GM12878 (cell line): ENCODE data around the gene FBN3. TPM values are rescaled to one million over a fixed set of nuclear protein-coding genes. Genes with fewer than 3 reads are reported as not detected.
A peak's percentile ranks its signal among the peaks of the same experiment; 100 is the strongest.

Source experiments
- ATAC-seq: fragments of 200-7000 bp; cut with Tn5 transposase; 3 replicates; pipeline ENCODE4 v1.9.1; 2020; ENCODE audit warnings: mild to moderate bottlenecking, moderate library complexity
- BruUV-seq: library from RNA; stranded (reverse); fragments of 400-500 nt; replicated peaks from 2 replicates; lab custom pipeline; 2021; lab: Mats Ljungman, UMichigan
- CTCF ChIA-PET: fragments of 300-600 bp; sonication (Branson Sonifier 250); formaldehyde crosslinking; extraction: SDS; loops from one replicate; lab custom pipeline; 2021; ENCODE audit warnings: inconsistent platforms; lab: Yijun Ruan, JAX
- POLR2A ChIA-PET: fragments of 350-600 bp; formaldehyde crosslinking; extraction: SDS; loops from one replicate; lab custom pipeline; 2021; ENCODE audit warnings: inconsistent platforms; lab: Charles Lee
- RAD21 ChIA-PET: fragments of 300-600 bp; sonication (Branson Sonifier 250); formaldehyde crosslinking; loops from one replicate; lab custom pipeline; 2023; ENCODE audit warnings: antibody characterized with exemption; ENCODE audit not compliant: unreplicated experiment; lab: Charles Lee
- SMC1A ChIA-PET: fragments of 300-600 bp; sonication (Branson Sonifier 250); formaldehyde crosslinking; loops from one replicate; lab custom pipeline; 2023; ENCODE audit not compliant: unreplicated experiment, uncharacterized antibody; lab: Charles Lee
- DNase-seq: peaks from one replicate; pipeline ENCODE4 v3.0.0-alpha.2; 2011; ENCODE audit warnings: low read depth, low spot score
- FAIRE-seq: peaks from 3 replicates; lab custom pipeline; 2011; peaks lifted over from hg19 to GRCh38; lab: Jason Lieb, UNC
- H2AFZ ChIP-seq: 2 replicates; pipeline ENCODE4 v1.6.0; 2011; ENCODE audit warnings: low read depth, low read length, control low read depth; ENCODE audit not compliant: control insufficient read depth
- H3K27ac ChIP-seq: 2 replicates; pipeline ENCODE4 v1.5.1; 2011; ENCODE audit warnings: control low read depth; ENCODE audit not compliant: control insufficient read depth, insufficient read depth
- H3K27me3 ChIP-seq, 2 experiments: replicated peaks in 1 of 2; 2 replicates each; pipeline versions ENCODE4 v1.6.0 to v1.6.1; 2011; ENCODE audit warnings: low read length in 1 of 2; ENCODE audit not compliant: control insufficient read depth in 2 of 2, insufficient read depth in 2 of 2
- H3K36me3 ChIP-seq, 2 experiments: 2 replicates each; pipeline ENCODE4 v1.5.1; 2011; ENCODE audit warnings: low read length in 1 of 2; ENCODE audit not compliant: control insufficient read depth in 2 of 2, insufficient read depth in 2 of 2
- H3K4me1 ChIP-seq: 2 replicates; pipeline ENCODE4 v1.6.1; 2011; ENCODE audit warnings: mild to moderate bottlenecking, low read length, moderate library complexity, mixed read lengths; ENCODE audit not compliant: control insufficient read depth, insufficient read depth
- H3K4me2 ChIP-seq: 2 replicates; pipeline ENCODE4 v1.6.0; 2011; ENCODE audit warnings: control low read depth; ENCODE audit not compliant: control insufficient read depth, insufficient read depth
- H3K4me3 ChIP-seq: fragments of 200-600 bp; sonication (generic); 2 replicates; pipeline ENCODE4 v1.5.1; 2016
- H3K79me2 ChIP-seq: 2 replicates; pipeline ENCODE4 v1.6.0; 2011; ENCODE audit warnings: low read length; ENCODE audit not compliant: control insufficient read depth, insufficient read depth
- H3K9ac ChIP-seq: 2 replicates; pipeline ENCODE4 v1.8.0; 2011; ENCODE audit warnings: low read length, control low read depth, mixed read lengths; ENCODE audit not compliant: control insufficient read depth, insufficient read depth
- H3K9me3 ChIP-seq: replicated peaks from 3 replicates; pipeline ENCODE4 v1.5.1; 2011; ENCODE audit warnings: mild to moderate bottlenecking, low read length; ENCODE audit not compliant: control insufficient read depth, insufficient read depth
- H4K20me1 ChIP-seq: 2 replicates; pipeline ENCODE4 v1.6.0; 2011; ENCODE audit not compliant: control insufficient read depth, insufficient read depth
- CBX5 ChIP-seq: sonication (generic); IDR thresholded peaks from 2 replicates; pipeline ENCODE4 v1.6.1; 2016; ENCODE audit warnings: low read depth, moderate library complexity, mild to moderate bottlenecking, inconsistent platforms
- E2F4 ChIP-seq: IDR thresholded peaks from 2 replicates; pipeline ENCODE4 v1.6.1; 2012; ENCODE audit warnings: low read depth, low read length, improper control_type of control experiment
- ELK1 ChIP-seq: IDR thresholded peaks from 2 replicates; pipeline ENCODE4 v1.6.1; 2012; ENCODE audit warnings: low read depth, low read length, improper control_type of control experiment
- IRF5 ChIP-seq: fragments of 450-650 bp; IDR thresholded peaks from 2 replicates; pipeline ENCODE4 v1.6.1; 2017; ENCODE audit warnings: borderline replicate concordance
- MXI1 ChIP-seq: fragments of 150-350 bp; IDR thresholded peaks from 2 replicates; pipeline ENCODE4 v1.6.1; 2011; ENCODE audit warnings: low read depth, mild to moderate bottlenecking, inconsistent platforms, low read length, improper control_type of control experiment
- PKNOX1 ChIP-seq: fragments of 450-650 bp; IDR thresholded peaks from 2 replicates; pipeline ENCODE4 v1.6.1; 2016; ENCODE audit warnings: mild to moderate bottlenecking
- WRNIP1 ChIP-seq: IDR thresholded peaks from 2 replicates; pipeline ENCODE4 v1.6.1; 2011; ENCODE audit warnings: low read depth, low read length, improper control_type of control experiment, borderline replicate concordance
- WGBS: methylation state at CpG from one replicate; pipeline ENCODE4 v1.1.6; 2016; ENCODE audit warnings: low lambda C conversion rate; ENCODE audit not compliant: insufficient replicate concordance, insufficient coverage; ENCODE audit errors: missing lambda C conversion rate; 5-methylcytosine and 5-hydroxymethylcytosine counted together
- in situ Hi-C: fragments of 300-500 bp; cut with MboI; formaldehyde crosslinking; loops from 9 replicates; pipeline ENCODE4 v1.14.3; 2018; ENCODE audit warnings: mixed read lengths
- intact Hi-C: fragments of 100-400 bp; cut with micrococcal nuclease; formaldehyde crosslinking; loops from one replicate; pipeline ENCODE4 v1.14.2; 2022; ENCODE audit not compliant: unreplicated experiment
- polyA plus RNA-seq, 11 experiments: library from polyadenylated mRNA; depleted of rRNA in 4 of 11; unstranded in 6 of 11; stranded (reverse) in 5 of 11; fragments of >200 nt; fragmentation: Nextera tagmentation in 4 of 11; fragmentation: Illumina TruSeq in 1 of 11; extraction: Ambion mirVana in 4 of 11; extraction: Trizol in 1 of 11; gene quantifications; 1 replicate in 1 of 11; 2 replicates in 10 of 11; pipeline versions ENCODE4 v1.2.1 to v1.2.3, GENCODE V29; 2011 to 2016; ENCODE audit warnings: inconsistent platforms in 2 of 11, missing spikeins in 2 of 11, low read depth in 1 of 11
- total RNA-seq, 4 experiments: library from RNA; depleted of rRNA in 3 of 4; stranded (reverse); fragments of >200 nt in 3 of 4; fragmentation: Illumina TruSeq in 1 of 4; extraction: Trizol in 1 of 4; gene quantifications; 2 replicates each; pipeline versions ENCODE4 v1.2.1 to v1.2.3, GENCODE V29; 2013 to 2021

Gene FBN3
- total and polyA plus RNA-seq, 10 of the 15 experiments (the other 5 are each of a cell fraction or from before 2014, with no cell fraction given): 0.05 TPM; not detected in 9

GRCh38 chr19:8097681-8098567 is 51.5 kb downstream of the FBN3 start:
- ChIA-PET RAD21 (no interaction called here), SMC1A (no interaction called here), CTCF (no interaction called here), POLR2A (no interaction called here)
- 53% methylated on average over 5 of the region's 5 CpGs for WGBS
- Histone ChIP-seq H4K20me1 (no peaks in the 10 kb centered on the region), H2AFZ (no peak overlapping the region), H3K9ac (no peak overlapping the region), H3K36me3 (no peaks in the 10 kb centered on the region), H3K4me3 (no peak overlapping the region), H3K27me3 (no peaks in the 10 kb centered on the region), H3K79me2 (no peaks in the 10 kb centered on the region), H3K4me2 (no peak overlapping the region), H3K27ac (no peak overlapping the region), H3K4me1 (peaks cover 4% of the 10 kb centered on the region), H3K9me3 (peaks cover 18% of the 10 kb centered on the region; the same call in 2 of the 3 replicates)
- TF ChIP-seq WRNIP1: no peak
- TF ChIP-seq PKNOX1: peak; percentile 41
- no peak for FAIRE-seq
- intact Hi-C loops: no loop called here
- DNase-seq: no peak
- BruUV-seq: no TSS peak
- in situ Hi-C loops: no loop called here
- ATAC-seq: no peak

- ChIA-PET CTCF (no interaction called here), RAD21 (no interaction called here)
- 58% methylated on average over 10 of the region's 10 CpGs for WGBS
- Histone ChIP-seq H3K27ac (no peak overlapping the region), H3K9ac (no peak overlapping the region), H3K79me2 (no peaks in the 10 kb centered on the region), H3K27me3 (no peaks in the 10 kb centered on the region), H2AFZ (no peak overlapping the region), H3K4me2 (no peak overlapping the region)
- intact Hi-C loops: no loop called here
- BruUV-seq: no TSS peak
- no peak for ATAC-seq
- TF ChIP-seq CBX5 (no peak), ELK1 (no peak), MXI1 (no peak), E2F4 (no peak), IRF5 (no peak)
- TF ChIP-seq, all 136 proteins: peak for 0
- no peaks in the 10 kb centered on the region for H4K20me1 ChIP-seq
- H3K4me1 ChIP-seq: peaks cover 4% of the 10 kb centered on the region
- DNase-seq (no peak), FAIRE-seq (no peak)
- SMC1A ChIA-PET: no interaction called here
- H3K9me3 ChIP-seq: peaks cover 18% of the 10 kb centered on the region; the same call in 2 of the 3 replicates
- POLR2A ChIA-PET: no interaction called here
- no peak overlapping the region for H3K4me3 ChIP-seq
- no peaks in the 10 kb centered on the region for H3K36me3 ChIP-seq
- in situ Hi-C loops: no loop called here
These were observed 52.2 kb downstream of the FBN3 start for GRCh38 chr19:8097198-8097597.
